Lung (tissue), 12 donors: ENCODE measurements around the gene C3orf20. TPM values are rescaled to one million over a fixed set of nuclear protein-coding genes. Genes with fewer than 3 reads are reported as not detected.
A peak's percentile ranks its signal among the peaks of the same experiment; 100 is the strongest.

Source experiments
- ATAC-seq: fragments of 200-7000 bp; cut with Tn5 transposase; one replicate; pipeline ENCODE4 v1.9.1; 2020; ENCODE audit warnings: moderate number of reproducible peaks; ENCODE audit not compliant: insufficient read depth, low FRiP score
- DNase-seq, 3 donors: peaks; one replicate each; pipeline ENCODE4 v3.0.0-alpha.2; 2013 to 2017
- H3K27ac ChIP-seq, 2 donors: one replicate each; pipeline ENCODE4 v1.5.1; 2013; ENCODE audit warnings: mild to moderate bottlenecking in 2 of 2, moderate library complexity in 2 of 2, control low read depth in 1 of 2, inconsistent platforms in 1 of 2, low read depth in 1 of 2, low read length in 1 of 2
- H3K27me3 ChIP-seq, 3 donors: one replicate each; pipeline ENCODE4 v1.5.1; 2013; ENCODE audit warnings: low read length in 2 of 3; ENCODE audit not compliant: control insufficient read depth in 3 of 3, insufficient read depth in 3 of 3
- H3K36me3 ChIP-seq, 4 donors: one replicate each; pipeline ENCODE4 v1.5.1; 2013; ENCODE audit warnings: low read length in 4 of 4, mild to moderate bottlenecking in 1 of 4, moderate library complexity in 1 of 4; ENCODE audit not compliant: control insufficient read depth in 4 of 4, insufficient read depth in 4 of 4
- H3K4me1 ChIP-seq, 5 donors: one replicate each; pipeline ENCODE4 v1.5.1; 2013; ENCODE audit warnings: low read length in 5 of 5, mild to moderate bottlenecking in 2 of 5, moderate library complexity in 1 of 5; ENCODE audit not compliant: control insufficient read depth in 5 of 5, insufficient read depth in 5 of 5
- H3K4me3 ChIP-seq: one replicate; pipeline ENCODE4 v1.5.1; 2013; ENCODE audit warnings: mild to moderate bottlenecking, control low read depth, moderate library complexity
- H3K9ac ChIP-seq, 2 donors: one replicate each; pipeline ENCODE4 v1.5.1; 2013; ENCODE audit warnings: low read length in 2 of 2, control low read depth in 1 of 2; ENCODE audit not compliant: insufficient read depth in 1 of 2
- H3K9me3 ChIP-seq, 4 donors: one replicate each; pipeline ENCODE4 v1.5.1; 2013; ENCODE audit warnings: low read length in 3 of 4, mild to moderate bottlenecking in 1 of 4, moderate library complexity in 1 of 4; ENCODE audit not compliant: control insufficient read depth in 4 of 4, insufficient read depth in 3 of 4
- CTCF ChIP-seq: IDR thresholded peaks from 2 replicates; pipeline ENCODE4 v1.5.1; 2012; ENCODE audit warnings: mild to moderate bottlenecking; ENCODE audit errors: control extremely low read depth, extremely low read depth
- WGBS, 2 donors: extraction: QIAGEN DNeasy Blood & Tissue Kit; methylation state at CpG; one replicate each; pipeline ENCODE4 v1.1.7; 2013; 5-methylcytosine and 5-hydroxymethylcytosine counted together
- polyA plus RNA-seq, 2 donors: library from polyadenylated mRNA; stranded (reverse); fragments of 200-250 nt; gene quantifications; one replicate each; pipeline ENCODE4 v1.2.1, GENCODE V29; 2013
- total RNA-seq, 2 donors: library from RNA; depleted of rRNA in 1 of 2; stranded (reverse); fragments of >200 nt in 1 of 2; gene quantifications; one replicate each; pipeline ENCODE4 v1.2.1, GENCODE V29; 2014 to 2021
- donor health status: control.
- donor health status: control.
- donor health status: Bipolar disorder and iron deficiency.
- donor health status: healthy.
- donor health status: DM: yes; HTN: yes; CAD: no.

C3orf20 gene
- total and polyA plus RNA-seq, 4 donors = 0.03 to 0.14 (median 0.12) TPM; not detected in 1

- H3K27me3 ChIP-seq = no peaks in the 10 kb centered on the region
- peak overlapping the region in 1 of 2 donors; percentile 62 for H3K9ac ChIP-seq
- DNase-seq (peak; percentile 97 to 99 (median 99)), ATAC-seq (peak; percentile 67)
- peak overlapping the region in 1 of 2 donors; percentile 58 for H3K27ac ChIP-seq
- WGBS, 2 donors = 61 to 83% methylated on average over 9 of the region's 9 CpGs
- H3K36me3 ChIP-seq = no peaks in the 10 kb centered on the region
- no peak overlapping the region for H3K4me3 ChIP-seq
- H3K4me1 ChIP-seq = peaks cover 0 to 41% (median 4%) of the 10 kb centered on the region in 5 donors
- H3K9me3 ChIP-seq = no peaks in the 10 kb centered on the region
- no peak for TF ChIP-seq CTCF
These were observed 50.9 kb downstream of the C3orf20 start for GRCh38 chr3:14725564-14726440.

GRCh38 chr3:14726441-14726780 is 51.5 kb downstream of the C3orf20 start:
- no peak for ATAC-seq
- peak overlapping the region in 1 of 2 donors; percentile 58 for H3K9ac ChIP-seq
- peak in 2 of 3 donors; percentile 94 to 95 for DNase-seq
- H3K27ac ChIP-seq = peak overlapping the region in 1 of 2 donors; percentile 58
- peaks cover 0 to 41% (median 4%) of the 10 kb centered on the region in 5 donors for H3K4me1 ChIP-seq
- no peaks in the 10 kb centered on the region for H3K9me3 ChIP-seq
- no peaks in the 10 kb centered on the region for H3K36me3 ChIP-seq
- 74 to 75% methylated on average over 6 of the region's 6 CpGs for WGBS, 2 donors
- H3K27me3 ChIP-seq = no peaks in the 10 kb centered on the region
- TF ChIP-seq CTCF = no peak
- no peak overlapping the region for H3K4me3 ChIP-seq

- Histone ChIP-seq H3K4me1 (peaks cover 0 to 41% (median 4%) of the 10 kb centered on the region in 5 donors), H3K9ac (no peak overlapping the region), H3K27ac (no peak overlapping the region), H3K4me3 (no peak overlapping the region), H3K36me3 (no peaks in the 10 kb centered on the region), H3K27me3 (no peaks in the 10 kb centered on the region), H3K9me3 (no peaks in the 10 kb centered on the region)
- no peak for TF ChIP-seq CTCF
- 95 to 98% methylated on average over 5 of the region's 5 CpGs for WGBS, 2 donors
- DNase-seq = no peak
- no peak for ATAC-seq
These were observed 53.2 kb downstream of the C3orf20 start for GRCh38 chr3:14728113-14728512.
